Skeletal muscle satellite cell (primary cell): ENCODE data around the gene HLF.

ENCODE experiments used
- H3K27me3 ChIP-seq: 2 replicates; pipeline ENCODE4 v1.7.0; 2013; ENCODE audit warnings: low read length; ENCODE audit not compliant: control insufficient read depth, insufficient read depth
- H3K36me3 ChIP-seq: 2 replicates; pipeline ENCODE4 v1.7.0; 2013; ENCODE audit warnings: mild to moderate bottlenecking, control low read depth, low read length; ENCODE audit not compliant: insufficient read depth
- H3K4me1 ChIP-seq: 2 replicates; pipeline ENCODE4 v1.7.0; 2013; ENCODE audit warnings: low read length; ENCODE audit not compliant: control insufficient read depth, insufficient read depth
- H3K4me2 ChIP-seq: 2 replicates; pipeline ENCODE4 v1.7.0; 2013; ENCODE audit warnings: mild to moderate bottlenecking, low read length
- H3K4me3 ChIP-seq: 2 replicates; pipeline ENCODE4 v1.7.0; 2013; ENCODE audit warnings: low read length
- H3K9ac ChIP-seq: 2 replicates; pipeline ENCODE4 v1.7.0; 2013; ENCODE audit warnings: mild to moderate bottlenecking, low read depth, low read length, moderate library complexity
- H3K9me3 ChIP-seq: replicated peaks from 2 replicates; pipeline ENCODE4 v1.7.0; 2013; ENCODE audit warnings: mild to moderate bottlenecking, control low read depth, low read length

The HLF gene

DNA sequence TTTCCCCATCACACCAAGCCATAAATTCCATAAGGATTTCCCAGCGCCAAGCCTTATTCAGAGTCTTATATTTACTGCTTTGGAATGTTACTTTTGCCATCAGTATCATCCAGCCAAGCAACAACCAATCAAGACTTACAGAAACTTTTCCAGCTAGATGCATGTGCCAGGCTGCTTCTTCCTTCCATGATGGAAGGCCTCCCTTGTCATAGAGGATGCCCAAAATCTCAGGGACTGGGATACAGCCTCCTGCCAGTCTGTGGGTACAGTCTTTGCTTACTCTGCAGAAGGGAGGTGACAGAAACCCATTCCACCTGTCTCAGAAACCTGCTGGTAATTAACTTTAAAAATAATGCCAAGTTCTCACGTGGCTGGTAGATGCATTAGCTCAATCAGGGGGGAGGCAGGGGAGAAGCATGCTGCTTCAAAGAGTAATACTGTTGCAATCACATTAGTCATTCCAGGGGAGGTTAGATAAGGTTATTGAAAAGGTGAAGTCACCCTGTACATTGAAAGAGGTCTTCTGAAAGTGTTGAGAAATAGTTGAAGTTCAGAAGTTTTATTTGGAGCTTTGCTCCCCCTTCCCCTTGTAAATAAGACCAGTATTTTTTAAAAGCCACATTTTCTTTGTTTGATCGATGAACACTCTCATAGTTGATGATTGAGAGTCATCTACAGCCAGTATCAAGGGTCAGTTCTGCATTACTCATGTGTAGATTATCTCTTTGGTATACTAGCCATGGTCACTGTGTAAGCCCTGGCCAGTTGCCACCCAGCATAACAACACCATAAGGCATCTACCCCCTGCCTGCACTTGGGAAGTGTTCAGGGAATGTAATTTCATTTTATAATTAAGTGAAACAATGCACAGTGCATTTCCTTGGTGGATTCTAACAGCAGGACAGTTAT, 22.2 kb downstream of the HLF start:
- peaks cover 13% of the 10 kb centered on the region for H3K27me3 ChIP-seq
- H3K9me3 ChIP-seq = no peaks in the 10 kb centered on the region
- H3K4me1 ChIP-seq = peaks cover 3% of the 10 kb centered on the region
- H3K4me2 ChIP-seq = no peak overlapping the region
- no peaks in the 10 kb centered on the region for H3K36me3 ChIP-seq
- H3K9ac ChIP-seq = no peak overlapping the region
- no peak overlapping the region for H3K4me3 ChIP-seq

DNA sequence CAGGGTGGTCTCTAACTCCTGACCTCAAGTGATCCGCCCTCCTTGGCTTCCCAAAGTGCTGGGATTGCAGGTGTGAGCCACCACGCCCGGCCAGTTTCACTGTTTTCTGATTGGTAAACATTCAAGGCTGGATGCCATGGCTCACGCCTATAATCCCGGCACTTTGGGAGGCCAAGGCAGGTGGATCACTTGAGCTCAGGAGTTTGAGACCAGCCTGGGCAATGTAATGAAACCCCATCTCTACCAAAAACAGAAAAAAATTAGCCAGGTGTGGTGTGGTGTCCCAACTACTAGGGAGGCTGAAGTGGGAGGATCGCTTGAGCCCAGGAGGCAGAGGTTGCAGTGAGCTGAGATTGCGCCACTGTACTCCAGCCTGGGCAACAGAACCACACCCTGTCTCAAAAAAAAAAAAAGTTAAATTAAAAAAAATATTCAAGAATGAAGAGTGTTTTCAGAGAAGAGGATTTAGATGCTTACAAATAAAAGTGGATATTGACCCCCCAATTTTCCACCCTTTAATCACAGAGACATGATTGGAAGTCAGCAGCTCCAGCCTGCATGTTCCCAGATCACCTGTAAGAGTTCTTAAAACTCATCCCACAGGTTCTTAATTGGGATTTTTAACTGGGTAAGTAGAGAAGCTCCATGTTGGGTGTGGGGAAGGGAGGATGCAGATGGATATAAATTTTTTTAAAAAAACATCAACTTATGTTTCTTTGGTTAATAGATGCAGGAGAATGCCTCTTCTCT, 23.8 kb downstream of the HLF start:
- no peaks in the 10 kb centered on the region for H3K9me3 ChIP-seq
- peaks cover 13% of the 10 kb centered on the region for H3K27me3 ChIP-seq
- H3K9ac ChIP-seq = no peak overlapping the region
- H3K36me3 ChIP-seq = no peaks in the 10 kb centered on the region
- H3K4me3 ChIP-seq = no peak overlapping the region
- peaks cover 3% of the 10 kb centered on the region for H3K4me1 ChIP-seq
- H3K4me2 ChIP-seq = no peak overlapping the region

DNA sequence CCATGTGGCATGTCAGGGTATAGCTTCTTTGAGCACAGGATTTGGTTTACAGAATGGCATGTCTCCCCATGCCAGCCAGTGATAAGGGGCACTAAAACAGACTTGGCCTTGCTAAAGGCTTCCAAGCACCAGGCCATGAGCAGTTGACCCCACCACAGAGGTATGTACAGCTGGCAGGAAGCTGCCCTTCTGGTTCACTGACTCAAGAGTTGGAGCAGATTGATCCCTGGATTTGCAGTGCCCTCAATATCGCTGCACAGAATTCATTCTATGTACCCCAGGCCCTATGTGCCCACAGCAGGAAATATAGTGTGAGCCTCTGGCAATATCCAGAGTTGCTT, 24.3 kb downstream of the HLF start:
- no peak overlapping the region for H3K4me2 ChIP-seq
- H3K4me3 ChIP-seq = no peak overlapping the region
- no peaks in the 10 kb centered on the region for H3K9me3 ChIP-seq
- no peak overlapping the region for H3K9ac ChIP-seq
- H3K27me3 ChIP-seq = peaks cover 13% of the 10 kb centered on the region
- peaks cover 3% of the 10 kb centered on the region for H3K4me1 ChIP-seq
- H3K36me3 ChIP-seq = no peaks in the 10 kb centered on the region

DNA sequence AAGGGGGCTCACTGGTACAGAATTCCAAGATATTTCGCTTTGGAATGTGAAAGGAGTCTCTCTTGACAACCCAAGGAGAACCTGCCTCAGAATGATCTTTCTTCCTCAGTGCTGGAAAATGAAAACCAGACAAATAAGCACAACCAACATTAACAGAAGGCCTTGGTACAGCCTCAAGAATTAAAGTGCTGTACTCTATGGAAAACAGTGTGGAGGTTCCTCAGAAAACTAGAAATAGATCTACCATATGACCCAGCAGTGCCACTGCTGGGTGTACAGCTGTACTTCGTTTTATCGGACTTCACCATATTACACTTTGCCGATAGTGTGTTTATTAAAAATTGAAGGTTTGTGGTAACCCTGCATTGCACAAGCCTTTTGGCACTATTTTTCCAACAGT, 25.2 kb downstream of the HLF start:
- H3K4me3 ChIP-seq = no peak overlapping the region
- H3K27me3 ChIP-seq = peaks cover 5% of the 10 kb centered on the region
- H3K9me3 ChIP-seq = no peaks in the 10 kb centered on the region
- H3K4me1 ChIP-seq = peaks cover 3% of the 10 kb centered on the region
- no peak overlapping the region for H3K4me2 ChIP-seq
- H3K9ac ChIP-seq = no peak overlapping the region
- no peaks in the 10 kb centered on the region for H3K36me3 ChIP-seq

DNA sequence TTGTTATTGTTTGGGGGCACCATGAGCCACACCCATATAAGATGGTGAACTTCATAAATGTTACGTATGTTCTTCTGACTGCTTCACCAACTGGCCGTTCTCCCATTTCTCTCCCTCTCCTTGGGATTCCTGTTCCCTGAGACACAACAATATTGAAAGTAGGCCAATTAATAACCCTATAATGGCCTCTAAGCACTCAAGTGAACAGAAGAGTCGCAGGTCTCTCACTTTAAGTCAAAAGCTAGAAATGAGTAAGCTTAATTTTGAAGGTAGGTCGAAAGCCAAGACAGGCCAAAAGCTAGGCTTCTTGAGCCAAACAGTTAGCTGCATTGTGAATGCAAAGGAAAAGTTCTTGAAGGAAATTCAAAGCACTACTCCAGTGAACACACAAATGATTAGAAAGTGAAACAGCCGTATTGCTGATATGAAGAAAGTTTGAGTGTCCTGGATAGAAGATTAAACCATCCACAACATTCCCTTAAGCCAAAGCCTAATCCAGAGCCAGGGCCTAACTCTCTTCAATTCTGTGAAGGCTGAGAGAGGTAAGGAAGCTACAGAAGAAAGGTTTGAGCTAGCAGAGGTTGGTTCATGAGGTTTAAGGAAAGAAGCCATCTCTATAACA, 25.8 kb downstream of the HLF start:
- no peak overlapping the region for H3K9ac ChIP-seq
- H3K27me3 ChIP-seq = peaks cover 5% of the 10 kb centered on the region
- no peaks in the 10 kb centered on the region for H3K36me3 ChIP-seq
- no peaks in the 10 kb centered on the region for H3K9me3 ChIP-seq
- no peaks in the 10 kb centered on the region for H3K4me1 ChIP-seq
- H3K4me3 ChIP-seq = no peak overlapping the region
- H3K4me2 ChIP-seq = no peak overlapping the region

DNA sequence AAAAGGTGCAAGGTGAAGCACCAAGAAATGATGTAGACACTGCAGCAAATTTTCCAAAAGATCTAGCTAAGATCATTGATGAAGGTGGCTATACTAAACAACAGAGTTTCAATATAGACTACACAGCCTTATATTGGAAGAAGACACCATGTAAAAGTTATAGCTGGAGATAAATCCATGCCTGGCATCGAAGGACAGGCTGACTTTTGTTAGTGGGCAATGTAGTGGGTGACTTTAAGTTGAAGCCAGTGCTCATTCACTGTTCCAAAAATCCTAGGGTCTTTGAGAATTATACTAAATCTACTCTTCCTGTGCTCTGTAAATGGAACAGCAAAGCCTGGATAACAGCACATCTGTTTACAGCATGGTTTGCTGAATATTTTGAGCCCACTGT, 26.4 kb downstream of the HLF start:
- H3K4me2 ChIP-seq = no peak overlapping the region
- no peaks in the 10 kb centered on the region for H3K9me3 ChIP-seq
- H3K4me3 ChIP-seq = no peak overlapping the region
- H3K27me3 ChIP-seq = peaks cover 5% of the 10 kb centered on the region
- no peaks in the 10 kb centered on the region for H3K36me3 ChIP-seq
- H3K9ac ChIP-seq = no peak overlapping the region
- no peaks in the 10 kb centered on the region for H3K4me1 ChIP-seq

DNA sequence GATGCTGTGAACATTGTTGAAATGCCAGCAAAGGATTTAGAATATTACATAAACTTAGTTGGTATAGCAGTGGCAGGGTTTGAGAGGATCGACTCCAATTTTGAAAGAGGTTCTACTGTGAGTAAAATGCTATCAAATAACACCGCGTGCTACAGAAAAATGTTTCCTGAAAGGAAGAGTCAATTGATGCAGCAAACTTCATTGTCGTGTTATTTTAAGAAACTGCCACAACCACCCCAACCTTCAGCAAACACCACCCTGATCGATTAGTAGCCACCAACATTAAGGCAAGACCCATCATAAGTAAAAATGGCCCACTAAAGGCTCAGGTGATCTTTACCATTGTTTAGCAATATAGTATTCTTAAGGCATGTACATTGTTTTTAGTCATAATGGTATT, 27.3 kb downstream of the HLF start:
- Histone ChIP-seq H3K9ac (no peak overlapping the region), H3K4me2 (no peak overlapping the region), H3K4me3 (no peak overlapping the region), H3K4me1 (no peaks in the 10 kb centered on the region), H3K9me3 (no peaks in the 10 kb centered on the region), H3K27me3 (no peaks in the 10 kb centered on the region), H3K36me3 (no peaks in the 10 kb centered on the region)

DNA sequence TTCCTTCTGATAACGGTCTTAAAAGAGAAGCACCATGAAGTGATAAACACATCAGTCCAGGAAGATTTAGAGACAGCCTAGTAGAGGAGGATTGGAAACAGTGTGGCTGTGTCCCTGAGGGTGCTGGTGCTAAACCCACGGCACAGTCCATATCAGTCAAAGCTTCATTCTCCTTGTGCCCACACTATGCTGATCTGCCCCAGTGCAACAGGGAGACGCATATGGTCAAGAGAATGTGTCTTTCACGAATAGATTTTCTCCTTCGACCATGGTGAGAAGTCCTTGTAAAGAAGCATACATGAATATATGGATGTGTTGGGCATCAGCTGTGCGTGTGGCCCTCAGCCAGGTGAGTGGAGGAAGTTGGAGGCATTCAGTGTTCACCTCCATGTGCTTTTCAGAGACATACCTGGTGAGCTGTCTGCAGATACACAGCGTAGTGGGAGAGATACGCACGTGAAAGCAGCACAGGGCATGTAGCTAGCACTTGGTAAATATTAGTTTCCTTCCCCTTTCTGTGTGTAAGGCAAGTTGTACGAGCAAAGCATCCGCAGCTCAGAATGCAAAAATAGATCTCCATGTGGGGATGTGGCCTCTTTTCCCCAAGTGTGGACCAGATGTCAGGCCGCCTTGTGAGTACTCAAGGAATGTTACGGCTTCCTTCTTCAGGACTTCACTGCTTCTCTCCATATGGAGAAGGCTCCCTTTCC, 29.4 kb downstream of the HLF start:
- no peak overlapping the region for H3K4me2 ChIP-seq
- no peak overlapping the region for H3K9ac ChIP-seq
- H3K9me3 ChIP-seq = no peaks in the 10 kb centered on the region

DNA sequence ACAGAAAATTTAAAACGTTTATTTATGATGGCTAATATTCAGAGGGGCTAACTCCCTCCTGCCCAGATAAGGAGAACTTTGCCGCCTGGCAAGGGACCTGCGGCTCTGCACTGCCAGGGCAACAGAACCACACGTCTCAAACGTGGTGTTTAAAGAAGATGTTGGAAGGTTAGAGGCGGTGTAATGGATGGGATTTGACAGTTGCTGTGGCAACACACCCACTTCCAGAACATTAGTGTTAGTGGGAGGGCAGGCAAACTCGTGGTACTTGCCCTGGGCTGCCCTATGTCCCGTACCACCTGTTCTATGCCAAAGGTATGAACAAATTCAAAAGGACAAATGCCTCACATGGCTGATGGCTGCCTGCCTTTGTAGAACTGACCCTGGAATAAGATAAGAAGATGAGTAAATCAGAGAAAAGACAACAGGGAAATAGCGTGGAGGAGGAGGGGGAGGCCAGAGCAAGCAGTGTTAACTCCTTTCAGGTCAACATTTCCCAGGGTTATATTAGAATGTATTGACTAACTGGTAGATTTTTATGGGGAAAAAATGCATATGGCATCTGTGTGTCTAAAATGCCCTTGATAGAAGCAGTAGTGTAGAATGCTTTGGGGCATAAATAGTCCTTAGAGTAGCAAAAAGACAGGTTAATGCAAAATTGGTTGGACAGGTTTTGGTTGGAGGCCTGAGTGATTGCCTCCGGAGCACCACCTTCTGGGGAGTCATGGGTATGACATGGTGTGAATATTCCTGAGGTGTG, 30.8 kb downstream of the HLF start:
- Histone ChIP-seq H3K9ac (no peak overlapping the region), H3K9me3 (no peaks in the 10 kb centered on the region), H3K4me3 (no peak overlapping the region), H3K27me3 (peaks cover 6% of the 10 kb centered on the region), H3K4me1 (no peaks in the 10 kb centered on the region), H3K36me3 (no peaks in the 10 kb centered on the region), H3K4me2 (no peak overlapping the region)

More for the DNA sequence above, 29.4 kb downstream of the HLF start:
- no peaks in the 10 kb centered on the region for H3K27me3 ChIP-seq
- no peaks in the 10 kb centered on the region for H3K4me1 ChIP-seq
- no peak overlapping the region for H3K4me3 ChIP-seq
- H3K36me3 ChIP-seq = no peaks in the 10 kb centered on the region

DNA sequence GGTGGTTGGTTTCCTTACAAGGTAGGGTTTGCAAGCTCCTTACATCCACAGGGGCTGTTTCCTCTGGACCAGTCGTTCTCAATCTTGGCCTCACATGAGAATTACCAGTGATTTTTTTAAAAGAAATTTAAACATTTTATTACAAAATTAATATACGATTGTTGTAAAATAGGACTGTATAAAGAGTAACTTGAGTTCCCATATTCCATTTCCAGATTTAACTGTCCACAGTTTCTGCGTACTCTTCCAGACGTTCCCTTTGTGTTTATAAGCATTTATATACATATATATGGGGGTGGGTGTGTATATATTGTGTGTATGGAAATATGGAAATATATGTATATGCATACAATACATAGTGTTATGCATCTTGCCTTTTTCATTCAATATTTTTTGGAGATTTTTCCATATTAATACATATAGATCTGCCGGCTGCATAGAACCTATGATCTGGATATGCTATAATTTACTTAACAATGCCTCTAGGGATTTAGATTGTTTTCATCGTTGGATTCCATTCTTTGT, 31.5 kb downstream of the HLF start:
- Histone ChIP-seq H3K4me2 (no peak overlapping the region), H3K9ac (no peak overlapping the region), H3K4me1 (no peaks in the 10 kb centered on the region), H3K36me3 (no peaks in the 10 kb centered on the region), H3K27me3 (peaks cover 6% of the 10 kb centered on the region), H3K9me3 (no peaks in the 10 kb centered on the region), H3K4me3 (no peak overlapping the region)
